ENCODE results near the gene BCL2A1.

- TF ChIP-seq, protein P1, sequence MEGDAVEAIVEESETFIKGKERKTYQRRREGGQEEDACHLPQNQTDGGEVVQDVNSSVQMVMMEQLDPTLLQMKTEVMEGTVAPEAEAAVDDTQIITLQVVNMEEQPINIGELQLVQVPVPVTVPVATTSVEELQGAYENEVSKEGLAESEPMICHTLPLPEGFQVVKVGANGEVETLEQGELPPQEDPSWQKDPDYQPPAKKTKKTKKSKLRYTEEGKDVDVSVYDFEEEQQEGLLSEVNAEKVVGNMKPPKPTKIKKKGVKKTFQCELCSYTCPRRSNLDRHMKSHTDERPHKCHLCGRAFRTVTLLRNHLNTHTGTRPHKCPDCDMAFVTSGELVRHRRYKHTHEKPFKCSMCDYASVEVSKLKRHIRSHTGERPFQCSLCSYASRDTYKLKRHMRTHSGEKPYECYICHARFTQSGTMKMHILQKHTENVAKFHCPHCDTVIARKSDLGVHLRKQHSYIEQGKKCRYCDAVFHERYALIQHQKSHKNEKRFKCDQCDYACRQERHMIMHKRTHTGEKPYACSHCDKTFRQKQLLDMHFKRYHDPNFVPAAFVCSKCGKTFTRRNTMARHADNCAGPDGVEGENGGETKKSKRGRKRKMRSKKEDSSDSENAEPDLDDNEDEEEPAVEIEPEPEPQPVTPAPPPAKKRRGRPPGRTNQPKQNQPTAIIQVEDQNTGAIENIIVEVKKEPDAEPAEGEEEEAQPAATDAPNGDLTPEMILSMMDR (IDR thresholded peaks at IDR 0.05; ENCODE audit: low read depth, low read length), result no peak
- no peak for TF ChIP-seq EZH2phosphoT487 (IDR thresholded peaks at IDR 0.05; ENCODE audit: low read depth)
These were observed 16.3 kb downstream of the BCL2A1 start for GRCh38 chr15:79954661-79955060.
